ENCODE results near the gene CHRNA7.

The CHRNA7 gene

GRCh38 chr15:32033186-32033890 lies 3.0 kb downstream of the CHRNA7 start:
- peaks cover 39% of the 10 kb centered on the region for H3K4me1 Mint-ChIP-seq
- H3K36me3 Mint-ChIP-seq (ENCODE audit: low read depth), result no peaks in the 10 kb centered on the region
- H3K9me3 Mint-ChIP-seq, result no peaks in the 10 kb centered on the region
- H3K27me3 Mint-ChIP-seq (ENCODE audit: low read depth, poor library complexity), result peaks cover 29% of the 10 kb centered on the region
- no peak overlapping the region for H3K27ac Mint-ChIP-seq
- no peak overlapping the region for H3K4me3 Mint-ChIP-seq
- no peak for DNase-seq
- TF ChIP-seq CTCF (IDR thresholded peaks at IDR 0.05), result no peak

GRCh38 chr15:32034106-32034505 lies 3.8 kb downstream of the CHRNA7 start:
- Mint-ChIP-seq H3K4me3 (no peak overlapping the region), H3K4me1 (peaks cover 33% of the 10 kb centered on the region), H3K27me3 (ENCODE audit: low read depth, poor library complexity) (peaks cover 29% of the 10 kb centered on the region), H3K27ac (no peak overlapping the region), H3K36me3 (ENCODE audit: low read depth) (no peaks in the 10 kb centered on the region), H3K9me3 (no peaks in the 10 kb centered on the region)
- no peak for DNase-seq
- no peak for TF ChIP-seq CTCF (IDR thresholded peaks at IDR 0.05)

- no peaks in the 10 kb centered on the region for H3K36me3 Mint-ChIP-seq (ENCODE audit: low read depth)
- DNase-seq, result no peak
- H3K27me3 Mint-ChIP-seq (ENCODE audit: low read depth, poor library complexity), result peaks cover 24% of the 10 kb centered on the region
- H3K9me3 Mint-ChIP-seq, result no peaks in the 10 kb centered on the region
- peaks cover 27% of the 10 kb centered on the region for H3K4me1 Mint-ChIP-seq
- no peak for TF ChIP-seq CTCF (IDR thresholded peaks at IDR 0.05)
- no peak overlapping the region for H3K27ac Mint-ChIP-seq
- H3K4me3 Mint-ChIP-seq, result no peak overlapping the region
Observed at GRCh38 chr15:32035285-32035684, 5.0 kb downstream of the CHRNA7 start.

GRCh38 chr15:32036971-32037370 lies 6.7 kb downstream of the CHRNA7 start:
- H3K4me1 Mint-ChIP-seq, result peaks cover 26% of the 10 kb centered on the region
- TF ChIP-seq CTCF (IDR thresholded peaks at IDR 0.05), result no peak
- no peaks in the 10 kb centered on the region for H3K9me3 Mint-ChIP-seq
- no peaks in the 10 kb centered on the region for H3K36me3 Mint-ChIP-seq (ENCODE audit: low read depth)
- DNase-seq, result no peak
- H3K4me3 Mint-ChIP-seq, result no peak overlapping the region
- H3K27ac Mint-ChIP-seq, result no peak overlapping the region
- H3K27me3 Mint-ChIP-seq (ENCODE audit: low read depth, poor library complexity), result peaks cover 16% of the 10 kb centered on the region

GRCh38 chr15:32041294-32041693 lies 11.0 kb downstream of the CHRNA7 start:
- no peak overlapping the region for H3K27ac Mint-ChIP-seq
- no peak for TF ChIP-seq CTCF (IDR thresholded peaks at IDR 0.05)
- H3K9me3 Mint-ChIP-seq, result no peaks in the 10 kb centered on the region
- peaks cover 2% of the 10 kb centered on the region for H3K27me3 Mint-ChIP-seq (ENCODE audit: low read depth, poor library complexity)
- H3K4me1 Mint-ChIP-seq, result peaks cover 19% of the 10 kb centered on the region
- no peaks in the 10 kb centered on the region for H3K36me3 Mint-ChIP-seq (ENCODE audit: low read depth)
- no peak overlapping the region for H3K4me3 Mint-ChIP-seq
- DNase-seq, result no peak

Measured in nephron progenitor cell (in vitro differentiated cells).